Suppressor macrophage treated with lipopolysaccharide for 4 hours (primary cell): Measurements from ENCODE around the gene ACOT7.

Experiments
- DNase-seq: peaks from one replicate; pipeline ENCODE4 v3.0.0-alpha.2; 2020

ACOT7 gene

GRCh38 chr1:6307099-6307498 is 86.5 kb downstream of the ACOT7 start:
- no peak for DNase-seq

GRCh38 chr1:6303397-6304012 is 90.1 kb downstream of the ACOT7 start:
- no peak for DNase-seq

GRCh38 chr1:6302568-6302967 is 91.0 kb downstream of the ACOT7 start:
- DNase-seq: no peak

GRCh38 chr1:6301526-6301925 is 92.0 kb downstream of the ACOT7 start:
- DNase-seq: no peak

GRCh38 chr1:6300342-6301048 is 93.1 kb downstream of the ACOT7 start:
- DNase-seq: no peak

- DNase-seq: no peak
Measured at GRCh38 chr1:6299557-6300165, 93.9 kb downstream of the ACOT7 start.

GRCh38 chr1:6298940-6299465 is 94.6 kb downstream of the ACOT7 start:
- DNase-seq: no peak

GRCh38 chr1:6298530-6298929 is 95.0 kb downstream of the ACOT7 start:
- DNase-seq: no peak

GRCh38 chr1:6295910-6296309 is 97.7 kb downstream of the ACOT7 start:
- no peak for DNase-seq

- DNase-seq: no peak
Measured at GRCh38 chr1:6294890-6295556, 98.5 kb downstream of the ACOT7 start.

GRCh38 chr1:6294080-6294889 is 99.3 kb downstream of the ACOT7 start:
- no peak for DNase-seq

GRCh38 chr1:6292102-6292501 is 101.5 kb downstream of the ACOT7 start:
- no peak for DNase-seq

- DNase-seq: no peak
Measured at GRCh38 chr1:6288665-6289064, 104.9 kb downstream of the ACOT7 start.

GRCh38 chr1:6288026-6288425 is 105.5 kb downstream of the ACOT7 start:
- no peak for DNase-seq

GRCh38 chr1:6287431-6287886 is 106.1 kb downstream of the ACOT7 start:
- DNase-seq: no peak

- no peak for DNase-seq
Measured at GRCh38 chr1:6287029-6287428, 106.5 kb downstream of the ACOT7 start.

- no peak for DNase-seq
Measured at GRCh38 chr1:6286266-6286665, 107.3 kb downstream of the ACOT7 start.

- no peak for DNase-seq
Measured at GRCh38 chr1:6285336-6285735, 108.2 kb downstream of the ACOT7 start.

- DNase-seq: no peak
Measured at GRCh38 chr1:6282577-6283270, 110.8 kb downstream of the ACOT7 start.

GRCh38 chr1:6281511-6282402 is 111.8 kb downstream of the ACOT7 start:
- no peak for DNase-seq
